Measurements from ENCODE around the gene ING3.

The ING3 gene

DNA sequence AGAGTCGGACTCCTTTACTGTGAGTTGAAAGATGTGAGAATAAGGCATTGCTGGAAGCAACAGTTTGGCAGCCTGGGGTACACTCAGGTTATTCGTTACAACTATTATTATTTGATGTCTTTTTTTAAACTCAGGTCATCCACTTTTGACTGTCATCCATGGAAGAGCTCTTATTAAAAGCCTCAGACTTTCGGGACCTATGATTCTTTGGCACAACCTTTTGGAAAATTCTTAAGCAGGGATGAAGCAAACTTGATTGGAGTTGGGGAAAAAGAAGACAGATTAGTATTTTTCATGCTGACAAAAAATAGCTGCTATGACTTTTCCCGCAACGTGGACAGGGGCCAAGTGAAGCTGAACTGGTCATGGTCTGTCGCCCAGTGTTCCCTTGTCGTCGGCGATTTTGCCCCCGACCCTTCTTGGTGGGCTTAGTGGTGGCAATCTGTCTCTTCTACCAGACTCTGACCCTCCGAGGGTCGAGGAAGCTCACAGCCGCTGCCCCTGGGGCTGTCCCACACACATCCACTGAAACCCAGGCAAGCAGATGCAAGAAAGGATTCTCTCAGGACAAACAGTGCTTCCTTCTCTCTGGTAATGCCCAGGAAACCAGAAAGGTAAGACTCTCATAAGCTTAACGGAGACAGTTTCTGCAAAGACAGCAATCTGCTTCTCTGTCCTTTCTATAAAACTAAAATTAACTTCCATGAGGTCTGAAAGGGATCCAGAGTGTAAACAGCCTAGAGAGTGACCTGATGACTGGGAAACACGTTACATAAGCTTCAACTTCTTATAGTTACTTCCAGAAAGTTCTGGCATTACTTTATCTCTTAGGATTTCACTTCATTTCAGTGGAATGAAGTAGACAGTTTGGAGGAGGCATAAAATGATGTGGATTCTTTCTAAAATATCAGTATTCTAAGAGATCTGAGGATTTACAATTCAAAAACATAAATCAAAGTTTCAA lies 39.0 kb downstream of the ING3 start:
- peak; percentile 44 for DNase-seq (ENCODE audit: low read depth)

DNA sequence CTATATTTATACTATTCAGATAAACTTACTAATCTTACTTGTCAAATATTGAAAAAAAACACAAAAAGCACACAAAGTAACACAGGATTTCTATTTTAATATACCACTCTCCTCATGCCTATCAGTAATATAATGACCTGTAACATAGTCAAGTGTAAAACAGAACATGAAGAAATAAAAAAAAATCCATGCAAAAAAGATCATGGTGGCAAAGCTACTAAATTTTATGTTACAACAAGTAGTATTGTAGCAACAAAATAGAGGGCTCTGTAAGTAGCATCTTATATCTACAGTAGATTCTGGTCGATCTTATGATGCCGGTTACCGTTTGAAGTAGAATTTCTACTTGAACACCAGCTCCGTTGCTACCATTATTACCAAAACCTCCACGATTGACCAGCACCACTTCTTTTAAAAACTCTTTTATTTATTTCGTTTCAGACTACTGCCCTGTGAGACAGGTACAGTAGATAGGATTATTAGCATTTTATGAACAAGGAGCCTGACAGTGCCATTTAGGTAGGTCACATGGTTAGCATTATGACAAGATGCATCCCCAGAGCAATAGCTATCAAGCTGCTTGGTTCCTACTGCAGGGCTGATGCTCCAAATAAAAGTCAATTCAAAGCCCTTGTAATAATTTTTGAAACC lies 40.0 kb downstream of the ING3 start:
- DNase-seq (ENCODE audit: low read depth): peak; percentile 22

DNA sequence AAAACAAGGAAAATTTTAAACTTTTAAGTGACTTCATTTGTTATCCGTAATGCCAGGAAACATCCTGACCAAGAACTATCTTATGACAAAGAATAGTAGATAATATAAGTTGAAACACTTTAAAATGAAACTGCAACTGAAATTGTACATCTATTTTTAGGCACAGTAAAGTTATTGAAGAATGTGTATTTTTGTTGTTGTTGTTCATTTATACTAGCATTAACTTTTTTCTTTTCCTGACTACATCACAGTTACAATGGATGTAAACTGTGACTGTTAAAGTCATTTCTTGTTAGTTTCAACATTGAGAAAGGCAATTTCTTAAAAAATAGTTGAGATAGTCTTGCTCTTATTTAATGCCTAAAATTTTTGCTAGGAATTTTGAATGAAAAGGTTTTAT lies 40.6 kb downstream of the ING3 start:
- no peak for DNase-seq (ENCODE audit: low read depth)

DNA sequence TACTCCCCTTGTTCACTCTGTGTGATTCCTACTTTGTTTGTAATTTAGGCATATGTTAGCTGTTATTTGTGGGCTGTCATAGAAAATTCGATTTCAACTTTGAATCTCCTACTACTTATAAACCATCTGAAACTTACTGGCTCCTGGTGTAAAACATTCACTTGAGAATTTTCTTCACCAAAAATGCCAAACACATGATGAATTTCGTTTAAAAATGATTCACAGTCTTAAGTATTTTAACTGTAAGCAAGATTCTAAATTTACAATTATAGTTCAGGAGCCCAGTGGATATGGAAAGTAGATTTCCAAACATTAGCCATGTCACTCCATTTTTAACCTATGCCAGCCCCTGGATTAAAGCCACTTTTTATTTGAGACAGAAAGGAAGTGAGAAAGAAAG lies 41.0 kb downstream of the ING3 start:
- DNase-seq (ENCODE audit: low read depth): peak; percentile 85

DNA sequence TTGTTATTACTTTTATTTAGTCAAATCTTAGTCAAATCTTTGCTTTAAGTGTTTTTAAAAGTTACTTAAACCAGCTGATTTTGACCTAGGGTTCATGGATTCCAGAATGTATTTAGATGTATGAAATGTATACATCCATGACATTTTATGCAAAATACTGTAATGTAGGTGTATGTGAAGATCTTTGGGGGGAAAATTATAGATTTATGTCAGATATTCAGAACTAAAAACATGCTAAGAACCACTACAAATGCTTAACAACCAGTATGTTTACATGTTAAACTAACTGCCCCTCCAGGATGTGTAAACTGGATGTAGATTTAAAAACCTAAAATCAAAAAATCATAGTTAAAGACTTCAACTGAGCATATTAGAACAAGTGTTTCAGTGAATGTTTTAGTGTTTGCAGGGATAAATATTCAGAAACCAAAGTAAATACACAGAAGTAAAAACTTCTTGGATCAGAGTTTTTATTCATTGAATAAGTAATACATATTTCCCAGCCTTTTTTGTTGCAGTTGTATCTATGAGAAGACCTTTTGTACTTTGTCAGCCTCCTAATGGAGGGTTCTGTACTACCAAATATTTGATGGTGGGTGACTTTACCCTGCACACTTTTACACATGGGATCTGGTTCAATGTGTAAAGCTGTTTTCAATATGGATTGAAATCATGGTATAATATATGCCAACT lies 41.8 kb downstream of the ING3 start:
- DNase-seq (ENCODE audit: low read depth): no peak

DNA sequence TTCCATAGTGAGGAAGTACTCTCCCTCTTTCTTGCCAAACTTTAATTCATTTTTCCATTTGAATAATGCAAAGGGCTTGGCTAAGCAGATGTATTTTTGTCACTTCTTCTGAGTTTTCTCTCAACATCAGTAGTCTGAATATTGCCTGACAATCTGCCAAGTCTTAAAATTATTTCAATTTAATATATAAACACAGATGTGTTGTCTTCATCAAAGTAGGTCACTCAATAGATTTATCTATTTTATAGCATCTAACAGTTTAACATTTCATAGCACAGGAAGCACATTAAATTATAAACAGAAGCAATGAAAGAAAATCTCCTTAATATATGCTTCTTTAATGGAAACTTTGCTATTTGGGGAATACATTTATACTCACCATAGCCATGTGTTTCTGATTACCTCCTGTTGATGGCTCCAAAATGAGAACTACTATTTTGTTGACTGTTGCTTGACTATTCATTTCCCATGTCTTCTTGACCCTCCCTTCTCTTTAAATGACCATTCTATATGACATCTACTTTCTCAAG lies 42.5 kb downstream of the ING3 start:
- peak; percentile 41 for DNase-seq (ENCODE audit: low read depth)

DNA sequence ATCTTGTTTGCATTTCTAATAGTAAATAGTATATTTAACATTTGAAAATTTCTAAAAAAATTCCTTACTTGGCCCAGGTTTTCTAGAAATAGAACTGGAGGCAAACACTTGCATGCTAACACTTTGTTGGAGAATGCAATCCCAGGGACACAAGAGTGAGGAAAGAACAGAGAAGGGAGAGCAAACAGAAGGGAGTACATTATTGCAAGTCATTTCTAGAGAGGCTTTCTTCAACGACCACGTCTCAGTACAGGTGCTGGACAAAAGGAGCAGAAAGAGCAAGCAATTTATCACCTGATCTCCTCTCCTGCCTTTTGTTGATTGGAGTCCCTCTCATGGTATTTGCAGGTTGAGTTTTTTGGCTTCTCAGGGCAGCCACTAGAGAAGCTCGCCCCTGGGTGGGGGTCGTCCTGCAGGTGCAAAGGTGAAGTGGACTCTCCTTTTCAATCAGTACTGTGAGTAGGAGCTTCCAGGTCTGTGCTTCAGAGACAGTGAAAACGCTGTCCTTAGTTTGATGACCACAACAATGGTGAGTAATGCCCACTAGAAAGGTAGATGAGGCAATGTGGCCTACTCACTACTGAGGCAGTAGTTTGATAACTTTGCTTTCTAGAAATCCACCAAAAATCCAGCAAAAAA lies 43.1 kb downstream of the ING3 start:
- peak; percentile 54 for DNase-seq (ENCODE audit: low read depth)

DNA sequence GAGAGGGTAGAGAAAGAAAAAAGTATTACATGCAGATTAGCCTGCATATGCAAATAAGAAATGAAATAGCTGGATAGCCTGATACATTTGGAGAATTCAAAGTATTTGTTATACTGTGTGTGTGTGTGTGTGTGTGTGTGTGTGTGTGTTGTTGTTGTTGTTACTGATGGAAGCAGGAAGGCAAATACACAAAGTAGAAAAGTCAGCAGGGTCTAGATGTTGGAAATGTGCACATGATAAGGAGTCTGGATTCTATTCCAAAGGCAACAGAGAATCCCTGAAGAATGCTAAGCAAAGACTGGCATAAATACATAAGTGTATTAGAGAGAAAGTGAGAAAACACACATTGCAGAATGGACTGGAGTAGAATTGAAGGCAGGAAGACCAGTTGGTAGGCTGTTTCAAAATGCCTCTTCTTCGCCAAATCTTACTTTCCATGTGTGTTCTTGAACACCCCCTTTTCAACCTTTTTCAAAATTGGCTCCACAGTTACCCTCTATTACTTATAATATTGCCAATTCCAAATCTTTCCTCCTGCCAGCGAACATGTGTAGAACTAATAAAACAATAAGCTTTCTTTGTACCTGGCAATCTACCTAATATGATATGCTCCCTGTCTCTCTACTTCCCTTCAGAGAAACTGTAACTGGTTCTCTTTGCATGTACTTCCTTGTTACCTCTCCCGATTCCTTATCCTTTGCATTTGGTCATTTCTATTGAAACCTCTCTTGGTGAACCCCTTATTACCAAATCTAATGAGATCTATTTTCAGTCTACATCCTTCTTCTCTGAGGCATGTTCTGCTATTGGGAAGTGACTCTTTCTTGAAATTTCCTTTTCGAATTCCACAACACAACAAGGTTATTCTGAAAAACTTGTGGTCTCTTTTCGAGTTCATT lies 44.2 kb downstream of the ING3 start:
- DNase-seq (ENCODE audit: low read depth): no peak

DNA sequence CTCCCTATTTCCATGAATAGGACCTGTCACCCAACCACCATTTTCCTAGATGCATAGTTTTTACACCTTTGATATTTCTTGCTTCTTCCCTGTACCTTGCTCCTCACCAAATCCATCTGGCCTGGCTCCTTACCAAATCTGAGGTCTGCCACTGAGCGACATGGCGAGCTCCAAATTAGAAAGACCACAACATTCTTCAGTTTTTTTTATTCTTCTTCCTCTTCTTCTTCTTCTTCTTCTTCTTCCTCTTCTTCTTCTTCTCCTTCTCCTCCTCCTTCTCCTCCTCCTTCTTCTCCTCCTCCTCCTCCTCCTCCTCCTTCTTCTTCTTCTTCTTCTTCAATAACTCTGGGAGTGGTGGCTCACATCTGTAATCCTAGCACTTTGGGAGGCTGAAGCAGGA lies 45.1 kb downstream of the ING3 start:
- DNase-seq (ENCODE audit: low read depth): no peak

DNA sequence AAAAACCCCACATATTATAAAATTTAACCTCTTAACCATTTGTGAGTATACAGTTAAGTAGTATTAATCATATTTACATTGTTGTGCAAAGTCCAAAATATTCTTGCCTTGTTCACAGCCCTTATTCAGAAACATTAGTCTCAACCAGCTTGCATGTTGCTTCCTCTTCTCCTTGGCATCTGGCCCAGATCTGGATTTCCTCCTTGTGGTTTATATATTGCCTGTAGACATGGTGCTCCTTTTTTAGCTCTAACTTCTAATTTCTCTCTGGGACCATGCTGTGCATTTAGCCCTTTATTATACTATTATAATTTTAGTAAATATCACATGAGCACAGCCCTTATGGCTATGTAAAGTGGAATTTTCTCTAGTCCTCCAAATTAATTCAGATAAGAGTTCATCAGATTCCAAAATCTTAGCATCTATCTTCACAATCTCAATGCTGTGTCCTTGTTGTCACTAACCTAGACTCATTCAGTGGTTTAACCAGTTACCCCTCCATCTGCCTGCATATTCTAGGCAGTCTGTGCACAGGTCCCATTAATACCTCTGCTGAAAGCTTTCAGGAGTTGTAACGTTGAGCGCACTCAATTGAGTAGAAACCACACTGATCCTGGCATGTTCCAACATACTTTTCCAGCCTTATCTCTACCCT lies 45.9 kb downstream of the ING3 start:
- DNase-seq (ENCODE audit: low read depth): peak; percentile 95

DNA sequence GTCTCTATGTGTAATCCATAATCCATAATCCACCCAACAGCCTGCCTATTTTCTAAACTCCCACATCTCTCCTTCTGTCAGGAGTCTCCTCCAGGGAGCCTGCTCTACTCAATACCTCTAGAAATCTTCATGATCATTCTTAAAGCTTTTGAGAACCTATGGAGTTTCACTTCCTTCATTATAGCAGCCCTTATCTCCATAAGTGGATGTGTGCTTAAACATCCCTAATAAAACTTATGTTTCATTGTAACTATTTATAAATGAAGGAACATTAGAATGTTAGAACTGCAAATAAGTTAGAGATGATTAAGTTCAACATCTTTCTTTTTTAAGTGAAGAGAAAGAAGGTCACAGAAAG lies 46.4 kb downstream of the ING3 start:
- DNase-seq (ENCODE audit: low read depth): no peak

DNA sequence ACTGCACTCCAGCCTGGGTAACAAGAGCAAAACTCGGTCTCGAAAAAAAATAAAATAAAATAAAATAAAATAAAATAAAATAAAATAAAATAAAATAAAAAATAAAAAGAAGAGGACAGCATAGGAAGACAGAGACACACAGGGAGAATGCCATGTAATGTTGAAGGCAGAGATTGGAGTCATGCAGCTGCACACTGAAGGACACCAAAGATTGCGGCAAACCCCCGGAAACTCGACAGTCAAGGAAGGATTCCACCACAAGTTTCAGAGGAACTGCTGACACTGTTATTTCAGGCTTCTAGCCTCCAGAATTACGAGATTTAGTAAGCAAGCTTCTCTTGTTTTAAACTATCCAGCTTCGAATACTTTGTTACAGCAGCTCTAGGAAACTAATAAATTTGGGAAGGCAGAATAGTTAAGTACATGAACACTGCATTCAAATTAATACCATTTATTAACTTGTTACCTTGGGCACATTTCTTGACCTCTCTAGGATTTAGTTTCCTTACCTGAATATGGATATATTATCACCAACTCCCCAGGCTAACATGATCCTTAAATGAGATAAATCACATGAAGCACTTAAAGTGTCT lies 47.4 kb downstream of the ING3 start:
- no peak for DNase-seq (ENCODE audit: low read depth)

DNA sequence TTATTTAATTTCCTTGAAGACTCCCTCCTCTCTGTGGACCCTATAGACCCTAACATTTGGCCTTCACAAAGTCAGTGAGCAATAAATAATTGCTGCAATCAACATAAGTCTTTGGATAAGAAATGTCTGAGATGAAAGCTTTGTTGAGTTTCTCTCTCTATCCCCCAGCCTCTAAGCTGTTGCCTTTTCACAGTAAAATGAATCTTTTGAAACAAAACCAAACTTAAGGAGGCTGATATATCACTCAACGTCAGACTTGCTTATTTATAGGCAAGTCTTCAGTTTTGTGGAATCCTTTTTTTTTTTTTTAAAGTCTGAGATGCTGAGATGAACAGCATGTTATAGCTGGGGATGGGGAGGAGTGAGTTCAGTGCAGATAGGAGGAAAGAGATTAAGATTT lies 47.9 kb downstream of the ING3 start:
- no peak for DNase-seq (ENCODE audit: low read depth)

DNA sequence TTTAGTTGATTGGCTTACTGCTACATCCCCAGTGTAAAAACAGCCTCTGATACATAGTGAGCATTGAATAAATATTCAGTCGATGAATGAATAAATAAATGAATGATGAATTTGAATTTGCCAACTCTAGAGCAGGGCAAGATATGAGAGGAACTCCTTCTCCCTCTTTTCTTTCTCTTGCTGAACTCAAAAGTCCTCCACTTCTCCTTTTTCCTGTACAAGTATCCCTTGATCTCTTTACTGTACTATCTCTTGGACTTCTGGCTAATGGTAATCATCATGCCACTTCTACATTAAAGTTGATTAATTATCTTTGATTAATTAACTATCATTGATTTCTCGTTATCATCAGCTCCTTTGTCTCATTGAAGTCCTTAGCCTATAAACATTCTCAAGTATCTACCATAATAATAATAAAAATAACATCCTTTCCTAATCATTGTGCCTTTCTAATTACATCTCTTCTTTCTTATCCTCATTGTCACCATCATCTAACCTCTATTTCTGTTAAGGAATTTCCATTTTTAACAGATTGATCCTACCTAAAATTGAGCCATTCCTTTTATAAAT lies 48.5 kb downstream of the ING3 start:
- no peak for DNase-seq (ENCODE audit: low read depth)

DNA sequence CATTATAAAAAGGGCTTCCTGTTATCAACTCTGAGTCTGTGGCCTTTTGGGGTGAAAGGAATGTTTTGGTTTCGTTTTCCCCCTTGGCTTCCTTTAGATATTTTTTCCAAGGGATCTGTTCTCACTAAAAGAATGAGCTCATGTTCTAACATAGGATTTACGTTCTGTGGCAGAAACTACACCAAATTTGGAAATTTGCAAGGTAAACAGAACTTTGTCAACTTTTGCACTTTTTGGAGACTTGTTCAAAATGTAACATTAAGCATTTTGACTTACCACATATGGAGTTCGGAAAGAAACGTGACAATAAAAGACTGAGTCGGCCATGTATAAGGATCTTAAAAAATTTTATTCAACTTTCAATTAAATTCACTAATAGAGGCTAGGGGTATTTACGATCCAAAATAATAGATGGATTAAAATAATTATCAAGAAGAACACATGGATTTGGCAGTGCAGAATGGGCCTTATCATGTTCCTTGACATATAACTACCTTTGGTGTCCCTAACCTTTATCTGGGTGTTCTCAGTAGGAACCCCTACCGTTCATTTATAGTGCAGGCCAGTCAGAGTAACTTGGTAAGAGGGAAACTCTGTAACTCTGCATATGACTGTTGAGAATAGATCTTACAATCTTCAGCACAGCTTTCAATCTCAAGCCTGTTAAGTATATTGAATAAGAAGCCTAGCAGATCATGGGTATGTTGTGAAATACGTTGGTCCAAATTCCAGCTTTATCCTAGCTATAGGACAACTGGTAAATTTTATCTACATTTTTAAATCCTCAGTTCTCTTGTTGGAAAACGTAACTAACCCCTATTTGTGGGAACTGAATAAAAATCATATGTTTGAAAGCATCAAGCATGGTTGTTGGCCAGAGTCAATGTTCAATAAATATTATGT lies 49.8 kb downstream of the ING3 start:
- peak; percentile 76 for DNase-seq (ENCODE audit: low read depth)

DNA sequence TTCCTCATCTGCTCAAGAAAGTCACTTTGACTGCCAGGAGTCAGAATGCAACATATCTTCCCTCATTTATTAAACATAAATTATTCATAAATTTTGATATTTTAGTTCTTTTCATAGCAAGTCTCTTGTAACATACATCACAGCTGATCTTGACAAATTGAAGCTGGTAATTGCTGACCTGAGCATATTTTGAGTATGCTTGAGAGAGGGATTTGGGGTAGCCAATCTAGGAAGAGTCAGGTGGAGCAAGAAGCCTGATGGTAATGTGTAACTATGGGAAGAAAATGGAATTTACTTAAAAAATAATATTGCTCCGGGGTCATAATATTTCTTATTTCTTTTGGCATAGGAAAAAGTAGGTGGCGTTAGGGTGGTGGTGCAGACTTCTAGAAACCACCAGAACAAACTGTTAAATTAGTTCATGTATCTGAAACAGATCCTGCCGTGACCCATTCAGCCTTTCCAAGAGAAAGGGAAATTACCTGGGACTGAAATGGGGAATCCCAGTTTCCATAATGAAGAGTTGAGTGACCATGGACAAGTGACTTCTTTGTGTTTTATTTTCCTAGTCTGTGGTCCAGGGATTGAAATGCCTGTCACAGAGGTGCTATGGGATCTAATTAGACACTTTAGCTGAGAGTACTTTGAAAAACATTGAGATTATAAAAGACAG lies 50.8 kb downstream of the ING3 start:
- DNase-seq (ENCODE audit: low read depth): no peak

DNA sequence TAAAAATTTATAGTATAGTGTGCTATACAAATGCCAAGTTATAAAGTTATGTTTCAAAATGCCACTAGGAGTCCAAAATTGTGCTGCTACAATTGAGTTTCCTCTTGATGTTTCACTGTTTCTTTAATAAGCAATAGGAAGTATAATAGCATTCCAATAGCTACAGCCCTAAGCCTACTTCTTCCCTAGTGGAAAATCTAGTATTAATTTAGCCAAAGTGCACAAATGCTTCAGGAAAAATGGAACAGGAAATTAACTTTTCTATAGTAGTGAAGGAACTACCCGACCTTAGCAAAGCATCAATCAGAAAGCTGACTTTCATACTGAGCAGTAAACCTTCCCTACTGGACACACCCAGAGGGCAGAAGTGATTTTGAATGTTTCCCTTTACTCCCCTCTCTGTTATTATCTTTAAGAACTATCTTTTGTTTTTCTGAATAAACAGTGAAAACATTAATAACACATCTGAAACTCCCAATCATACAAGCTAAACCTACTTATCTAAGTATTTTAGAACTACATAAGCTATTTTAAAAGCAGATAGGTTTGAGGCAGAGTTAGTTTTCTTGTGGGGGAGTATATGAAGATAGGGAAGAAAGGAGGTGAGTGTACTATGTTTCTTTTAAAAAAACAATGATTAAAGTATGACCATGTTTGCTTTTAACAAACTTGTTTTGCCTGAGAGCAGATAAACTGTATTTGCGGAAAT lies 51.6 kb downstream of the ING3 start:
- peak; percentile 16 for DNase-seq (ENCODE audit: low read depth)

Data from EH (cell line).